Measurements from ENCODE around the gene TSSK3. TPM values are rescaled to one million over a fixed set of nuclear protein-coding genes. Genes with fewer than 3 reads are reported as not detected.

Gene TSSK3
- polyA plus RNA-seq, 1 experiment: 0.33 TPM

DNA sequence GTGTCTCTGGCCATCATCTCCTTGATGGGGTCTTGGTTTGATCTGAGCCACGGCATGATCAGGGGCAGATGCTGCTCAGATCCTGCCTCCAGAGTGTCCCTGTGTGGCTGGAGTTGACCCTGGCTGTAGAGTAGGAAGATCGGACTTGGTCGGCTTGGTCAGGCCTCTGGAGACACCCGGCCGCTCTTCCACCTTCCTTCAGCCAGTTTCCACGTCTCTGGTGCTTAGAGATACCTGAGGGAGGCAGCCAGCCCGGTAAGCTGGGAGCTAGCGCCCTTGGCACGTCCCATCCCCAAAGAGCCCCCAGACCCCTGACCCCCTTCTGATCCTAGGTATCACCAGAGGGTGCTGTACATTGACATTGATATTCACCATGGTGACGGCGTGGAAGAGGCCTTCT, 35.1 kb upstream of the TSSK3 start:
- Histone ChIP-seq H3K27ac (ENCODE audit: low read depth, low read length) (no peak overlapping the region), H3K27me3 (ENCODE audit: control insufficient read depth, insufficient read depth, low read length) (no peaks in the 10 kb centered on the region), H3K9me3 (ENCODE audit: control insufficient read depth, insufficient read depth, low read length) (no peaks in the 10 kb centered on the region), H3K4me3 (ENCODE audit: low read depth, low read length) (no peak overlapping the region)
- TF ChIP-seq, protein P1, sequence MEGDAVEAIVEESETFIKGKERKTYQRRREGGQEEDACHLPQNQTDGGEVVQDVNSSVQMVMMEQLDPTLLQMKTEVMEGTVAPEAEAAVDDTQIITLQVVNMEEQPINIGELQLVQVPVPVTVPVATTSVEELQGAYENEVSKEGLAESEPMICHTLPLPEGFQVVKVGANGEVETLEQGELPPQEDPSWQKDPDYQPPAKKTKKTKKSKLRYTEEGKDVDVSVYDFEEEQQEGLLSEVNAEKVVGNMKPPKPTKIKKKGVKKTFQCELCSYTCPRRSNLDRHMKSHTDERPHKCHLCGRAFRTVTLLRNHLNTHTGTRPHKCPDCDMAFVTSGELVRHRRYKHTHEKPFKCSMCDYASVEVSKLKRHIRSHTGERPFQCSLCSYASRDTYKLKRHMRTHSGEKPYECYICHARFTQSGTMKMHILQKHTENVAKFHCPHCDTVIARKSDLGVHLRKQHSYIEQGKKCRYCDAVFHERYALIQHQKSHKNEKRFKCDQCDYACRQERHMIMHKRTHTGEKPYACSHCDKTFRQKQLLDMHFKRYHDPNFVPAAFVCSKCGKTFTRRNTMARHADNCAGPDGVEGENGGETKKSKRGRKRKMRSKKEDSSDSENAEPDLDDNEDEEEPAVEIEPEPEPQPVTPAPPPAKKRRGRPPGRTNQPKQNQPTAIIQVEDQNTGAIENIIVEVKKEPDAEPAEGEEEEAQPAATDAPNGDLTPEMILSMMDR (IDR thresholded peaks at IDR 0.05; ENCODE audit: low read depth, low read length): no peak
- no peak for DNase-seq (ENCODE audit: low read depth, low spot score)
- ChIA-PET CTCF (no interaction called here), POLR2A (no interaction called here)

DNA sequence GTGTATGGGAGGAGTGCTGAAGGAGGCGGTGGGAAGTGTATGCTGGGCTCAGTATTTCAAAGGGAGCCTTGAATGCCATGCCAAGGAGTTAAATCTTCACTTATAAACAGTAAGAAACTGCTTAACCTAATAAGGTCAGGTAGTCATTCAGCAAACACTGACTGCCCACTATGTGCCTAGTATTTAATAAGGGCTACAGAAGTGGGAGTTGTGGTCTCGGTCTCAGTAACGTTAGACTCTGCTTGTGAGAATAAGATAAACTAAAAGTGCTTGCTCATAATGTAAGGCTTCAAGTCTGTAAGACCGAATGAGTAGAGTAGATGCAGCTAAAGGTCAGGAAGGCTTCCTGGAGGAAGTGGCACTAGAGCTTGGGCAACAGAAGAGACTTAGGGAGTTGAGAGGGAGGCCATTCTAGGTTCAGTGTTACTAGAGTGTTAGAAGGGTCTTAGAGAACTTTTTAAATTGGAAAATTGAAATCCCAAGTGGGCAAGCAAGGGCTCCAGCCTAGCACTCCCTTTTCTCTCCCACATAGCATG, 32.3 kb upstream of the TSSK3 start:
- Histone ChIP-seq H3K9me3 (ENCODE audit: control insufficient read depth, insufficient read depth, low read length) (no peaks in the 10 kb centered on the region; the same call in 1 of the 2 replicates), H3K27ac (ENCODE audit: low read depth, low read length) (no peak overlapping the region), H3K4me3 (ENCODE audit: low read depth, low read length) (no peak overlapping the region), H3K27me3 (ENCODE audit: control insufficient read depth, insufficient read depth, low read length) (no peaks in the 10 kb centered on the region)
- CTCF ChIA-PET: no interaction called here
- no peak for DNase-seq (ENCODE audit: low read depth, low spot score)
- POLR2A ChIA-PET: no interaction called here
- TF ChIP-seq, protein P1 (IDR thresholded peaks at IDR 0.05; ENCODE audit: low read depth, low read length): no peak

DNA sequence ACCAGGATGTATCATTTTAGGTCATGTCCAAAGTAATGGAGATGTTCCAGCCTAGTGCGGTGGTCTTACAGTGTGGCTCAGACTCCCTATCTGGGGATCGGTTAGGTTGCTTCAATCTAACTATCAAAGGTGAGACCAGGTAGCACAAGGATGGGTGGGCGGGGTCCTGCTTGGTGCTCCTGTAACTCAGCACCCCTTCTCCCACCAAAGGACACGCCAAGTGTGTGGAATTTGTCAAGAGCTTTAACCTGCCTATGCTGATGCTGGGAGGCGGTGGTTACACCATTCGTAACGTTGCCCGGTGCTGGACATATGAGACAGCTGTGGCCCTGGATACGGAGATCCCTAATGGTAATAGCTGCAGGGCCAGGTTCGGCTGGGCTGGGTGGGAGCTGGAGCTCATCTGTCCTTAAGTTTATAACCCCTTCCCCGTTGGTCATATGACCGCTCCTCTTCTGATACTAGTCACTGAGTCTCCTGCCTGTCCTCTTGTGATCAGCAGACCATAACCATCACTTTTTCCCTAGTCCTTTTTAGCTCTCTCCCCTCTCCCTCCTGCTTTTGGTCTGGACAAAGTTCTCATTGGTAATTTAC, 31.7 kb upstream of the TSSK3 start:
- CTCF ChIA-PET: no interaction called here
- POLR2A ChIA-PET: no interaction called here
- TF ChIP-seq, protein P1 (IDR thresholded peaks at IDR 0.05; ENCODE audit: low read depth, low read length): no peak
- no peaks in the 10 kb centered on the region; the same call in 1 of the 2 replicates for H3K9me3 ChIP-seq (ENCODE audit: control insufficient read depth, insufficient read depth, low read length)
- DNase-seq (ENCODE audit: low read depth, low spot score): no peak
- H3K27me3 ChIP-seq (ENCODE audit: control insufficient read depth, insufficient read depth, low read length): no peaks in the 10 kb centered on the region
- H3K4me3 ChIP-seq (ENCODE audit: low read depth, low read length): no peak overlapping the region
- no peak overlapping the region for H3K27ac ChIP-seq (ENCODE audit: low read depth, low read length)

DNA sequence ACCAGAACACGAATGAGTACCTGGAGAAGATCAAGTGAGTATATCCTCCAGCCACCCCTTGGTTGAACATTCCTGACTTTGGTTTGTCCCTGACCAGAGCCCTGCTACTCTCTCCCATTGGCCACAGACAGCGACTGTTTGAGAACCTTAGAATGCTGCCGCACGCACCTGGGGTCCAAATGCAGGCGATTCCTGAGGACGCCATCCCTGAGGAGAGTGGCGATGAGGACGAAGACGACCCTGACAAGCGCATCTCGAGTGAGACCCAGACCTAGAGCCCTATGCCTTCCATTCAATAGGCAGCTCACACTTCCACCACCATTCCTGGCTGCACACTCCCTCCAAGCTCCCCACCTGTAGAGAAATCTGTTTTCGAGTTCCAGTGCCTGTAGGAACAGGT, 30.8 kb upstream of the TSSK3 start:
- Histone ChIP-seq H3K4me3 (ENCODE audit: low read depth, low read length) (no peak overlapping the region), H3K27ac (ENCODE audit: low read depth, low read length) (no peak overlapping the region), H3K9me3 (ENCODE audit: control insufficient read depth, insufficient read depth, low read length) (no peaks in the 10 kb centered on the region; the same call in 1 of the 2 replicates), H3K27me3 (ENCODE audit: control insufficient read depth, insufficient read depth, low read length) (no peaks in the 10 kb centered on the region)
- DNase-seq (ENCODE audit: low read depth, low spot score): no peak
- TF ChIP-seq, protein P1 (IDR thresholded peaks at IDR 0.05; ENCODE audit: low read depth, low read length): no peak
- CTCF ChIA-PET: interaction anchor here (1.0 kb wide), 2 partner anchors 15 to 116 kb away, joined by 3 to 4 read pairs; no protein-coding TSS in a partner anchor
- POLR2A ChIA-PET: interaction anchor here (0.9 kb wide), 1 partner anchor 10 kb away, joined by 3 read pairs; no protein-coding TSS in a partner anchor

DNA sequence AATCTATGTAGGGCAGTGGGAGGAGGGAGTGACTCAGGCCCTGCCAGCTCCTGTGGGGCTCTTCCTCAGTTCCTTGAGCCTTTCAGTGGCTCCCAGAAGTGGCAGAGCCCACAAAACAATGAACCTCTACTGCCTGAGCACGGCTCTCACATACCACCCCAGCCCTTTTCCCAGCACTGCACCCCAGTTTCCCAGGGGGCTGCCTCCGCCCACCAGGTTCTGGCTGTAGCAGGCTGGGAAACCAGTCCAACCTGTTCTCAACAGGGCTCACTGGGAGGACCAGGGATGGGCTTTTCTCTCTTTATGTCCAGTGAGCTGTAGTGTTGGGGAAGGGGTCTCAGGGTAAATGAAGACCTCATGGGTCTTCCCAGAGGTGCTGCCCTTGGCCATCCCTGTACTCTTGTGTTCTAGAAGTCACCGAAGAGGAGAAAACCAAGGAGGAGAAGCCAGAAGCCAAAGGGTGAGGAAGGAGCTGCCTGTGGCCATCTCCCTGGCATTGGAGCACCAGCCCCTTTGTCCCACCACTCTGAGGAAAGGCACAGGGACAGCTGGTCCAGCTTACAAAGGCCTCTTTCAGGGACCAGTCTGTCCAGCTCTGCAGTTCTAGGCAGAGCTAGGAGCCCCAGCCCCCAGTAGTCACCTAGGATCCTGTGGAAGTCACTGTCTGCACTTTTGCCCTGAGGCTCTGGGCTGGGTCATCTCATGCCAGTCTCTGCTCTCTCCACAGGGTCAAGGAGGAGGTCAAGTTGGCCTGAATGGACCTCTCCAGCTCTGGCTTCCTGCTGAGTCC, 29.9 kb upstream of the TSSK3 start:
- no peak for DNase-seq (ENCODE audit: low read depth, low spot score)
- CTCF ChIA-PET: interaction anchor here (1.0 to 2.3 kb wide), 3 partner anchors 16 to 117 kb away, joined by 3 to 6 read pairs (median 4); no protein-coding TSS in a partner anchor
- TF ChIP-seq, protein P1 (IDR thresholded peaks at IDR 0.05; ENCODE audit: low read depth, low read length): no peak
- Histone ChIP-seq H3K9me3 (ENCODE audit: control insufficient read depth, insufficient read depth, low read length) (no peaks in the 10 kb centered on the region; the same call in 1 of the 2 replicates), H3K27me3 (ENCODE audit: control insufficient read depth, insufficient read depth, low read length) (no peaks in the 10 kb centered on the region), H3K4me3 (ENCODE audit: low read depth, low read length) (no peak overlapping the region), H3K27ac (ENCODE audit: low read depth, low read length) (peak overlapping the region; percentile 47)
- POLR2A ChIA-PET: interaction anchor here (0.9 to 1.3 kb wide), 3 partner anchors 10 to 92 kb away, joined by 3 read pairs; no protein-coding TSS in a partner anchor
